ENCODE results near the gene MALRD1.

Gene MALRD1

DNA sequence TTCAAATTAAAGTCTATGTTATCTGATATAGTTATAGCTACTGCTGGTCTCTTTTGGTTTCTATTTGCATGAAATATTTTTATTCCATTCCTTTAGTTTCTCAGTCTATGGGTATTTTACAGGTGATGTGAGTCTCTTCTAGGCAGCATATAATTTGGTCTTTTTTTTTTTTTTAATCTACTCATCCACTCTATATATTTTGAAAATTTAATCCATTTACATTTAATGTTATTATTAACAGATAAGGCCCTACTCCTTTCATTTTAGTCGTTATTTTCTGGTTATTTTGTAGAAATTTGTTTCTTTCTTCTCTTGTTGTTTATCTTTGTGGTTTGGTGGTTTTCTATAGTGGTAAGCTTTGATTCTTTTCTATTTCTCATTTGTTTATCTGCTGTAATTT is 58.8 kb downstream of the MALRD1 start:
- DNase-seq (ENCODE audit: low read depth, low spot score) = no peak

DNA sequence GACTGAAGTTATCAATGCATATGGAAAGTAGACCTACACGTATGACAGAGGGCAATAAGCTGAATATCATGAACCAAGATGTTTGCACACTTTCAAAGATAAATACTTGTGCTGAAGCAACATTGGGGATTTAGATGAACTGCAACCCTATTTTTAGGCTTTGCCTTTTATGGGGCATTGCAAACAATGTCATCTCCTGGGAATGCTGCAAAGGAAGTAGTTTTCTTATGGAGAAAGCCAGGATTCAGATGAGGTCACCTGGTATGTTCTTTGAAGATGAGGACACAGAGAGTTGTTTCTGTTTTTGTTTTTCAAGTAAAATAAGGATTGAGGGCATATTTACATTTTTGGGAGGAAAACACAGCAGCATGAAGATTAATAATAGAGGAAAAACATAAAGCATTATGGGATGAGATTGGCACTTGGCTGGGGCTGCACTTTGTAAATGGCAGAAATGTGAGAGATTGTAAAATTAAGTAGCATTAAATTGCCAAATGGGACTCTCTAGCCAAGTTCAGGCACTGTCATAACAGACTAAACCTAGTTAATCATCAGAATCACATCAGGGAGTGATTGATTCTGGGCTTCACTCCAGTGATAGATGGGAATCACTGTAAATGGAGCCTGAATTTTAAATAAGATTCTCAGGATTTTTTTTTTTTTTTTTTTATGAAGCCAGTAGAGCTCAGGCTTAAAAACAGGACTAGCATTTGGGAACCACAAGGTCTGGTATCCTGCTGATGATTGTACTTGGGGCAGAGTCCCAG is 63.1 kb downstream of the MALRD1 start:
- no peak for DNase-seq (ENCODE audit: low read depth, low spot score)

GRCh38 chr10:19117438-19117837 is 68.8 kb downstream of the MALRD1 start:
- DNase-seq (ENCODE audit: low read depth, low spot score) = no peak

DNA sequence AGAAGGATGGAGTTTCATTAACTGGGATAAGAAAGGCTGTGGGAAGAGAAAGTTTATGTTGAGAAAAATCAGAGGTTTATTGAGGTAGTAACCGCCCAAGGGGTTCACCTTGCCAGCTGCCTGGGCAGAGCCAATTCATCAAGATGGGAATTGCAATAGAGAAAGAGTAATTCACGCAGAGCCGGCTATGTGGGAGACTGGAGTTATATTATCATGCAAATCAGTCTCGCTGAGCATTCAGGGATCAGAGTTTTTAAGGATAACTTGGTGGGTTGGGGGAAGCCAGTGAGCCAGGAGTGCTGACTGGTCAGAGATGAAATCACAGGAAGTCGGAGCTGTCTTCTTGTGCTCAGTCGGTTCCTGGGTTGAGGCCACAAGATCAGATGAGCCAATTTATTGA is 70.6 kb downstream of the MALRD1 start:
- no peak for DNase-seq (ENCODE audit: low read depth, low spot score)

- no peak for DNase-seq (ENCODE audit: low read depth, low spot score)
Measured at GRCh38 chr10:19120381-19120908, 71.8 kb downstream of the MALRD1 start.

DNA sequence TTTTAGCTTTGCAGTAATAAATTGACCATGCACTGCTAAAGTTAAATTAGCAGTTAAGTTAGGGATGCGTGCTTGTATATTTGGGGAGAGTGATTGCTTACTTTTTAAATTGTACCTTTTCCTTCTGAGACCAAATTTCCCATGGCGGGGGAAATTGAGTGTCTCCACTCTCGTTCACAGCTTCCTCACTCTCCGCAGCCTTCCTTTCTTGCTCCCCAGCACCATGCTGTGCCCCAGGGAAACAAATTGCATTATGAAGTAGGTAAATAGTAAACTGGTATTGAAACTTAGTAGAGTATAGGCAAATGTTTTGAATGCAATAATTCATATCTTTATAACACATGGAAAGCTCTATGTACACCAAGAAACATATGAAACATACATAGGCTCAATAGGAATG is 85.4 kb downstream of the MALRD1 start:
- no peak for DNase-seq (ENCODE audit: low read depth, low spot score)

DNA sequence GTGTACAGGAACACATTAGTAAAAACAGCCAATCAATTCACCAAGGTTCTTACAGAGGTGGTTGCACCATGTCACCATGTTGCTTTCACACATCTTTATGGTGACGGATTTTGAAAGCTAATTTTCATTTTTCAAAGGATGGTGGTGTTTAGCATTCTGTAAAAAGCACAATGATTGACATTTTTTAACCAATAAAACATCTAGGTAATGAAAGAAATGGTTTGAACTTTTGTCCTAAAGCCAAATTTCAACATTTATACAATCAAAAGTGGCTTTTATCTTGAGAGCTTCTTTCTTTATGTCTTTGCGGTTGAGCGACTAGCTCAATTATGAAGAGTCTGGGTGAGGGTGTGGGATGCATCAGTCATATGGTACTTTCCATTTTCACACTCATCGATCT is 94.4 kb downstream of the MALRD1 start:
- no peak for DNase-seq (ENCODE audit: low read depth, low spot score)

DNA sequence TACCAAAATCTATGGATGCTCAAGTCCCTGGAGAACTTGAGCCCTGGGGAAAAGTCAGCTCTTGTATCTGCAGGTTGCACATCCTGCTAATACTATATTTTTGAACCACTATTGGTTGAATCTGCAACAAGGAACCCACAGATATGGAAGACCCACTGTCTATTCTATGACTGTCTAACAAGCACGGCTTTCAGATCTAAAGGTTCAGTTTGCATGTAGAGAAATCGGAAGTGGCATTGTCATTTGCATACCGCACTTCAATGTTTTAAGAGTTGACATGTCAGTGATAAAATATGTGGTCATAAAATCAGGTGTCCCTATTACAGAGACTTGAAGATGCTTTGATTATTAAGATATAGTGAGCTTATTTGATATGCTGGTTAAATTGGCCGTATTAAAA is 95.6 kb downstream of the MALRD1 start:
- DNase-seq (ENCODE audit: low read depth, low spot score) = no peak

GRCh38 chr10:19154375-19154774 is 105.8 kb downstream of the MALRD1 start:
- DNase-seq (ENCODE audit: low read depth, low spot score) = no peak

DNA sequence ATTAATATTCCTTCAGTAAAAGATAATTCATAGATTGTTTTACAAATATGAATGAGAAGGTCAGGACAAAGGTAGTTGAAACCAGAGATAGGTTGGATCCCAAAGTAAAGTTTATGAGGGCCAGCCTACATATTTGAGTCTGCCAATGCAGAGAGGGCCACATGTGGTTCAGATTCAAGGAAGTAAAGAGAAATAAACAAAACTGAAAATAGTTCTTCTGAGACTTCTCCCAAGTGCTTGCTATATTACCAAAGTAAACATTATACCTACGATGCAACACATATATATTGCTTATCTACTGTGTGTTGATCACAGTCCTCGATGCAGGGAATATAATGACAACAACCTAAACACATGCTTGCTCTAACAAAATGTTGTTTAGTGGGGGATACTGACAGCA is 109.8 kb downstream of the MALRD1 start:
- no peak for DNase-seq (ENCODE audit: low read depth, low spot score)

DNA sequence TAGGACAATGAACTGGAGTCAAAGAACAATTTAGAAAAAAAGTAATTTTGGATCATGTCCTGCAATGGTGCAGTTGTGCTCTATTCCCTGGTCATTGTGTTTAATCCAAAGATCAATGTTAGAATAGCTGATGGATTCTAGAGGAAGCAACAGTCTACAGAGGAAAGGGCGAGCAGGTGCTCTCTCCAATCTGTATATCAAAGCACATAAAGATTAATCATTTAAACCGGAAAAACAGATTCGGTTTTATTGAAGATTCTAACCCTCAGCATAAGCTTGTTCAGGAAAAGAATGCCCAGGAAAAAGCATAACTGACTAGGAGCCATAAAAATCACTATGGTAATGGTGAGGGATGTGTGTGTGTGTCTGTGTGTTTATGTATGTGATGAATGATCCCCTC is 110.3 kb downstream of the MALRD1 start:
- no peak for DNase-seq (ENCODE audit: low read depth, low spot score)

DNA sequence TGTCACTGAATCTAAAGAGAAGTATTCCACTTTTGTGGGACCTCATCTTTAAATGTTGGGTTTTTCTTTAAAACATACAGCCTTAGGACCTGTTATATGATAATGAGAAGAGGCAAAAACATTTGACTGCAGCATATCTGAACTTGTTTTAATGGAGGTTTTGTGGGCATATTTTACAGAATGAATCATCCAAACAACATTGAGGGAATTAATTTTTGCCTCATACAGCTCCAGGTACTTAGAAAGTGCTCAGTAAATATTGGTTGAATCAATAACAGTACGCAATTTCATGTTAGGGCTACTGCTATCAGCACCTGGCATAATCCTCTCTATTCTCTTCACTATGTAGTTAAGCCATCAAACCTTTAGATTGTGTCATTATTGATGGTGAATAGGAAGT is 115.9 kb downstream of the MALRD1 start:
- no peak for DNase-seq (ENCODE audit: low read depth, low spot score)

DNA sequence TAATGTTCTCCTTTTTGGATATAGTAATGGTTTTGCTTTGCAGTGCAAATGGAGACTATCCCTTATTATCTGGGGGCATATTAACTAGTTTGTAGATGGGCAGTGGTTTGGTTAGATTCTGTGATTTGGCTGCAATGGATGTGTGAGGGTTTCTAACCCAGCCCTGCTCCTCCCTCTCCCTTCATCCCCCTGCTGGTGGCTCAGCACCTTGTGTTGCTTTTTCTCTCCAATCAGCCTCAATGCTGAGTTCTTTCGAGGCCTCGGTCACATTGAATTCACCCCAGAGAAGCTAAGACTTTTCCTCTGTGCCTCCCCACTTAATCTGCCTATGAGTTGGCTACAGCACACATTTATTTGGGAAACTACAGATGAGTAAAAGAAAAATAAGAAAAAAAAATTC is 120.0 kb downstream of the MALRD1 start:
- no peak for DNase-seq (ENCODE audit: low read depth, low spot score)

DNA sequence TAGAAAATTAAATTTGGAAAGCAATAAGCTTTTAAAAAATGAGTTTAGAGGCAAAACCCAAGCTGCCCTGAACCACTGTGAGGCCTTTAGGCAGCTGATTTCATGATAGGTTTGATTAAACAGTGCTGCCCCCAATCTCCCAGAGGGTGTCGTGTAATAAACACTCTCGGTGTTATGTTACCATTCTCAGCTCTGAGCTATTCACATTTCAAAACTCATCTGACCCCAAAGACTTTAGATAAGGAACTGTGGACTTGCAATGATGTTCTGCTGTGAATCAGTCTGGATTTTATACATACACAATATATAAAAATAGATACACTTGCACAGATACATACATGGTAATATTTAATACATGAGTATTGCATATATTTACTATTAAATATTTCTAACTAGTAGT is 120.4 kb downstream of the MALRD1 start:
- no peak for DNase-seq (ENCODE audit: low read depth, low spot score)

- DNase-seq (ENCODE audit: low read depth, low spot score) = no peak
Measured at GRCh38 chr10:19169684-19170083, 121.1 kb downstream of the MALRD1 start.

DNA sequence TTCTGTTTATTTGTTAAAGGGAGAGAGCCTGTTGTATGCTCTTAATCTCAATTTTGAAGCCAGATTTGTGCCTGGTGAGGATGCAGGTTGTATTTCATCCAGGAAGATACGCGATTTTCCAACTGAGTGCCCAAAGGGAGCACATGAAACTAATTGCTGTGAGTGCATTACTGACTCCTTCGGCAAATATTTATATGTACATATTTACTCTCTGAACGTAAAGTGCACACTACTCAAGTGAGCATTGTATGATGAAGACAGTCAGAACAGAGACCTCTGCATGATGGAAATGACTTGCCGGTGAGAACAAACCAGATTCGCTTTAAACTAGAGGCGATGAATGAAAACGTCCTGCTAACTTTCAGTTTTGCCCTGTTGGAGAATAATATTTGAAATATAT is 130.1 kb downstream of the MALRD1 start:
- no peak for DNase-seq (ENCODE audit: low read depth, low spot score)

DNA sequence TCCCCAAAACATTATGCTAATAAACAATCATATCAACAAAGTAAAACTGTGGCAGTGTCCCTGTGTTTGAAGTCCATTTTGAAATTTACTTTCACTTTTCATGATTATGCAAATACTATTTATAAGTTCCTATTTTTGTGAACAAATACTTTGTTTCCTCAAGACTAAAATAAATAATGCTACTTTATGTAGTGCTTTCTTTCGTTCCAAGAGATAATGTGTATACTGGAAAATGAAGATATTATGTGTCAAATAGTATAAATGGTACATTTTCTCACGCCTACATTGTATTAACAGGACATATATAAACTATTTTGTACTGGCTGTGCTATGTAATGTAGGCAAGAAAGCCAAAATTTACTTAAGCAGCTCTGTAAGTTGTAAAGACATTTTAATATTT is 136.3 kb downstream of the MALRD1 start:
- no peak for DNase-seq (ENCODE audit: low read depth, low spot score)

GRCh38 chr10:19194866-19195265 is 146.3 kb downstream of the MALRD1 start:
- no peak for DNase-seq (ENCODE audit: low read depth, low spot score)

- no peak for DNase-seq (ENCODE audit: low read depth, low spot score)
Measured at GRCh38 chr10:19195698-19196097, 147.1 kb downstream of the MALRD1 start.

GRCh38 chr10:19200211-19200610 is 151.6 kb downstream of the MALRD1 start:
- no peak for DNase-seq (ENCODE audit: low read depth, low spot score)

- no peak for DNase-seq (ENCODE audit: low read depth, low spot score)
Measured at GRCh38 chr10:19204246-19204917, 155.8 kb downstream of the MALRD1 start.

- DNase-seq (ENCODE audit: low read depth, low spot score) = no peak
Measured at GRCh38 chr10:19209319-19209718, 160.7 kb downstream of the MALRD1 start.

DNA sequence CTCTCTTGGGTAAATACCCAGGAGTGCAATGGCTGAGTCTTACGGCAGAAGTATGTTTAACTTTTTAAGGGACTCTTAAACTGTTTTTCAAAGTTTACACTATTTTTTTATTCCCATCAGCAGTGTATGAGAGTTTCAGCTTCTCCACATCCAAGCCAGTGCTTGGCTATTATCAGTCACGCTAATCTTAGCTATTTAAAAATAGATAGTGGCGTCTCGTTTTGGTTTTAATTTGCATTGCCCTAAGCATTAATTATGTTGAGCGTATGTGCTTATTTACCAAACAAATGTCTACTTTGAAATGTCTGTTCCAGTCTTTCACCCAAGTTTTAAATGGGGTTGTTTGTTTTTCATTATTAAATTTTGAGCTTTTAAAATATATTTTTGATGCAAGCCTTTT is 164.0 kb downstream of the MALRD1 start:
- DNase-seq (ENCODE audit: low read depth, low spot score) = no peak

All from smooth muscle cell of the brain vasculature (primary cell).